ENCODE data around the gene DLX2.

Gene DLX2

GRCh38 chr2:172053486-172053885, 49.2 kb downstream of the DLX2 start:
- DNase-seq (ENCODE audit: low read depth): no peak

DNA sequence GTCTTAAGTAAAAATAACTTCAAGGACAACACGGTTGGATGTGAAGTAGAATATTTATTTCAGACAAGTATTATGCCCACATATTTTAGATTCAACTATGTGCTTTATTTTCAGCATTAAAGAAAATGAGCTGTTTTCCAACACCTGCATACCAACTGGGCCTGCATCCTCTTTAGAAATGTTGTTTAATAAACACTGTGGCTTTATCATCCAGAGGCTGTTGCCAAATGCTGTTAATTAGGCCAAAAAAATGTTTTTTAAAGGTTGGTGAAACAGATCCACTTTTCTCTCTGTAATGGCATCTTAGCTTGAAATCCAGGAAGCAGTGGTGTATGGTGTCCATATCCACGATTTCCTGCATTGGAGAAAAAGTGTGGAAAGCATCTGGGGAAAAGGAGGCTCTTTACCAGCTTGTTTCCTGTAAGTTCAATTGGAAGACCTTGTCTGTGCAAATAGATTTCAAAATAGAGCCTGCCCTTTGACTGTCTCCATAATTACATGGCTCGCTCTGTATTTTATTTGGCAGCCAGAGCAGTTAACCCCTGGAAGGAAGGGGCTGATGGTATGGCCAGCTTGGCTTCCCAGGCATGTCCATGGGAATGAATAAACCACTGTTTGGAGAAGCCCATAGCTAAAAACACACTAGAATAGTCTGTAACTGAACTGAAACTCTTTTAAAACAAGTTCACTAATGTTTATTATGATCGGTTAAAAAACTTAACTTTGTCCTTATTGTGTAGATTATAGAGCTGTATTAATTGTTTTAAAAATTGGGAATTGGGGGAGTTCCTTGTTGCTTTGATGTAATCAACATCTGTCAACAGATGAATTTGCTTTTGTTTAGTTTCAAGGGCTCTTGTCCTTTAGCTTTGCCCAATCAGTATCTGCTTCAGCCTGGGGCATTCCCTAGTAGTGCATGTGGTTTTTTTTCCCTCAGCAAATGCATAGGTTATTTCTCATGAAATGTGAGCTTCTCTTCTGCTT, 50.4 kb downstream of the DLX2 start:
- no peak for DNase-seq (ENCODE audit: low read depth)

DNA sequence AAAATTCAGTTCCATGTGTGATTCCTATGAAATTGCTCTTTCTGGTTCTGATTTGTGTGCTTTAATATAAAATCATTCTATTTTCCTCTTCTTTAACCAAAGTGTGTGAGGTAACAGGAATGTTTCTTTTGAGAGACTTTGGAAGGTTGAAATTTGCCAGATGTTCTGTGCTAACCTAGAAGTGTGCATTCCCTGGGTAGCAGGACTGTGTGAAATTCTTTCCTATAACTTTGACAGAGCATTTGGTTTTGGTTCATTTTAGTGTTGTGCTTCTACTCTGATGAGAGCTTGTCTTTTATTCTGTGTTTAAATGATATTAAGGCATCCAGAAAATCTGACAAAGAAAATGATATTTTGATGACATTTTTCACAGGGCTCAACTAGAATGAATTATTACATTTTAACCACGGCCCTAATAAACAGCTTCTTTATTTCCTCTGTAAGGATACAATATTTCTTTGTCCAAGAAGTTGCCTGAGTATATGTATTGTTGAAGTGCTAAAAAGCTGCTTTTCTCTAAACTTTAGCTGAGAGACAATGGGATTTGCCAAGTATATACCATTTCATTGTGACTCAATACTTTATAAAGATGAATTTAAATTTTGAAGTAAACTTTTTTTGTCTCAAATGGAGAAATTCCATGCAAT, 52.1 kb downstream of the DLX2 start:
- DNase-seq (ENCODE audit: low read depth): no peak

DNA sequence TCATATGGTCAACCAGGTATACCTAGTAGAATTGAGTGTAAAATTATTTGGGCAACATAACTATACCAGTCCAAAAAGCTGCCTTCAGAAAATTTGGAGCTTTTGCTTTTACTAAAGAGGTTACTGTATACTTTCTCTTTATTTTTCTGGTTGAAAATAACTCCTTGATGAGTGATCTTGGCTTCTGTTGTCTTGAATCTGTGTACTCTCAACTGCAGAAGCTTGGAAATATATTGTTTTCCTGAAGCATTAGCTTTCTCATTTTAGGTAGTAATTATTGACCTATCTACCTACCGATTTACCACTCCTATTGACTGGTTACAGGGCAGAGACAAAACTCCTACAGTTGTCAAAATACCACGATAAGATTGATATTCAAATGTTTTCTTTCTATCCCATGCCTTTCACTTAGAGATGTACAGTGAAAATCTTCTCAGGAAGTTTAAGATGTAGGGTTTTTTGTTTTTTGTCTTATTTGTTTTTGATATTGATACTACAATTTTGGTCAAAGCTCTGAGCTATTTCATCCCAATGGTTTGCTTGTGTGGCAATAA, 53.1 kb downstream of the DLX2 start:
- no peak for DNase-seq (ENCODE audit: low read depth)

Data from stimulated activated CD8-positive, alpha-beta memory T cell treated with anti-CD3 and anti-CD28 coated beads, Interleukin-15, amount 100 ng/mL, for 24 hours (primary cell).